Muscle layer of colon (tissue), 2 donors: Measurements from ENCODE around the gene SIAE.

ENCODE experiments used
- H3K27ac ChIP-seq: one replicate; pipeline ENCODE4 v1.7.0; 2013; ENCODE audit warnings: low read depth, mild to moderate bottlenecking, low read length, moderate library complexity
- H3K27me3 ChIP-seq, 2 donors: one replicate each; pipeline ENCODE4 v1.7.0; 2013; ENCODE audit warnings: low read length in 2 of 2, mild to moderate bottlenecking in 2 of 2; ENCODE audit not compliant: insufficient read depth in 2 of 2, control insufficient read depth in 1 of 2
- H3K36me3 ChIP-seq: one replicate; pipeline ENCODE4 v1.7.0; 2013; ENCODE audit warnings: mild to moderate bottlenecking, low read length; ENCODE audit not compliant: insufficient read depth
- H3K4me1 ChIP-seq: one replicate; pipeline ENCODE4 v1.7.0; 2013; ENCODE audit warnings: mild to moderate bottlenecking, low read length; ENCODE audit not compliant: insufficient read depth
- H3K4me3 ChIP-seq, 2 donors: one replicate each; pipeline ENCODE4 v1.7.0; 2013; ENCODE audit warnings: low read length in 2 of 2, low read depth in 1 of 2, mild to moderate bottlenecking in 1 of 2, moderate library complexity in 1 of 2
- H3K9ac ChIP-seq: one replicate; pipeline ENCODE4 v1.7.0; 2013; ENCODE audit warnings: low read length
- H3K9me3 ChIP-seq: one replicate; pipeline ENCODE4 v1.7.0; 2013; ENCODE audit warnings: mild to moderate bottlenecking, low read length
- donor health status: abdominal sarcoma.
- donor health status: Adenocarcinoma of cecum.

SIAE gene

GRCh38 chr11:124592627-124593026 lies 80.9 kb downstream of the SIAE start:
- Histone ChIP-seq H3K4me1 (no peaks in the 10 kb centered on the region), H3K4me3 (no peak overlapping the region), H3K27me3 (no peaks in the 10 kb centered on the region), H3K9ac (no peak overlapping the region), H3K36me3 (no peaks in the 10 kb centered on the region), H3K9me3 (no peaks in the 10 kb centered on the region), H3K27ac (no peak overlapping the region)

- H3K36me3 ChIP-seq: no peaks in the 10 kb centered on the region
- no peaks in the 10 kb centered on the region for H3K27me3 ChIP-seq
- no peaks in the 10 kb centered on the region for H3K9me3 ChIP-seq
- no peaks in the 10 kb centered on the region for H3K4me1 ChIP-seq
- no peak overlapping the region for H3K4me3 ChIP-seq
- H3K9ac ChIP-seq: no peak overlapping the region
- no peak overlapping the region for H3K27ac ChIP-seq
Observed at GRCh38 chr11:124591430-124591829, 82.1 kb downstream of the SIAE start.

- H3K27me3 ChIP-seq: no peaks in the 10 kb centered on the region
- no peaks in the 10 kb centered on the region for H3K9me3 ChIP-seq
- no peaks in the 10 kb centered on the region for H3K36me3 ChIP-seq
- H3K9ac ChIP-seq: no peak overlapping the region
- H3K27ac ChIP-seq: no peak overlapping the region
- no peak overlapping the region for H3K4me3 ChIP-seq
- H3K4me1 ChIP-seq: no peaks in the 10 kb centered on the region
Observed at GRCh38 chr11:124586238-124586860, 87.2 kb downstream of the SIAE start.

GRCh38 chr11:124584681-124585372 lies 88.7 kb downstream of the SIAE start:
- Histone ChIP-seq H3K27me3 (no peaks in the 10 kb centered on the region), H3K9me3 (no peaks in the 10 kb centered on the region), H3K4me1 (no peaks in the 10 kb centered on the region), H3K4me3 (no peak overlapping the region), H3K36me3 (no peaks in the 10 kb centered on the region), H3K27ac (no peak overlapping the region), H3K9ac (no peak overlapping the region)

DNA sequence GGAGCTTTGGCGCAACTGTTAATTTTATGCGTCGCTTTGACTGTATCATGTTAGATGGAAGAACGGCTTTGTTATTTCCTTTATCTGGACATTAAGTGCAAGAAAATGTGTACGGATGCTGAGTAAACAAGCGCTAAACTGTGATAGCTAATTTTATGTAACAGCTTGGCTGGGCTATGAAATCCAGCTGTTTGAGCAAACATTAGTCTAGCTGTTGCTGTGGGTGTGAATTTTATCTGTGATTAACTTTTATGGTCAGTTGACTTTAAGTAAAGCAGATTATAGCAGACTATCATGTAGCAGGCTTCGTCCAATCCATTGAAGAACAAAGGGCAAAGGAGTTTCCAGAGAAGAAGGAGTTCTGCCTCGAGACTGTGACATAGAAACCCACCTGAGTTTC lies 89.8 kb downstream of the SIAE start:
- Histone ChIP-seq H3K4me3 (no peak overlapping the region), H3K9me3 (no peaks in the 10 kb centered on the region), H3K27ac (no peak overlapping the region), H3K36me3 (no peaks in the 10 kb centered on the region), H3K4me1 (no peaks in the 10 kb centered on the region), H3K27me3 (no peaks in the 10 kb centered on the region), H3K9ac (no peak overlapping the region)
